ENCODE measurements around the gene PRM3.

The PRM3 gene

GRCh38 chr16:11224096-11224893 lies 49.1 kb downstream of the PRM3 start:
- DNase-seq (ENCODE audit: low spot score): peak; percentile 65
